ENCODE data around the gene SLC22A31.

SLC22A31 gene

GRCh38 chr16:89159066-89159849 lies 41.1 kb downstream of the SLC22A31 start:
- no peak for TF ChIP-seq CTCF (conservative IDR thresholded peaks at IDR 0.05; ENCODE audit: low read length)
- DNase-seq (ENCODE audit: low read depth): no peak
- H3K4me3 ChIP-seq (ENCODE audit: low read length): no peak overlapping the region

GRCh38 chr16:89157778-89158177 lies 42.6 kb downstream of the SLC22A31 start:
- no peak for DNase-seq (ENCODE audit: low read depth)
- H3K4me3 ChIP-seq (ENCODE audit: low read length): no peak overlapping the region
- no peak for TF ChIP-seq CTCF (conservative IDR thresholded peaks at IDR 0.05; ENCODE audit: low read length)

- no peak for DNase-seq (ENCODE audit: low read depth)
- H3K4me3 ChIP-seq (ENCODE audit: low read length): no peak overlapping the region
- TF ChIP-seq CTCF (conservative IDR thresholded peaks at IDR 0.05; ENCODE audit: low read length): no peak
These were observed 43.3 kb downstream of the SLC22A31 start for GRCh38 chr16:89156740-89157645.

- no peak overlapping the region for H3K4me3 ChIP-seq (ENCODE audit: low read length)
- DNase-seq (ENCODE audit: low read depth): peak; percentile 37
- no peak for TF ChIP-seq CTCF (conservative IDR thresholded peaks at IDR 0.05; ENCODE audit: low read length)
These were observed 44.2 kb downstream of the SLC22A31 start for GRCh38 chr16:89155851-89156739.

GRCh38 chr16:89155184-89155679 lies 45.1 kb downstream of the SLC22A31 start:
- DNase-seq (ENCODE audit: low read depth): peak; percentile 84
- no peak overlapping the region for H3K4me3 ChIP-seq (ENCODE audit: low read length)
- no peak for TF ChIP-seq CTCF (conservative IDR thresholded peaks at IDR 0.05; ENCODE audit: low read length)

- no peak overlapping the region for H3K4me3 ChIP-seq (ENCODE audit: low read length)
- DNase-seq (ENCODE audit: low read depth): no peak
- TF ChIP-seq CTCF (conservative IDR thresholded peaks at IDR 0.05; ENCODE audit: low read length): no peak
These were observed 45.8 kb downstream of the SLC22A31 start for GRCh38 chr16:89154390-89155183.

Measured in AG10803 (cell line).